Upper lobe of left lung (tissue), 6 donors: Measurements from ENCODE around the gene SORBS2. TPM values are rescaled to one million over a fixed set of nuclear protein-coding genes. Genes with fewer than 3 reads are reported as not detected.
A peak's percentile ranks its signal among the peaks of the same experiment; 100 is the strongest.

Source experiments
- ATAC-seq, 2 donors: fragments of 200-7000 bp; cut with Tn5 transposase; one replicate each; pipeline ENCODE4 v1.9.1; 2022; ENCODE audit warnings: mild to moderate bottlenecking in 2 of 2, moderate library complexity in 2 of 2; ENCODE audit not compliant: low FRiP score in 2 of 2
- DNase-seq, 2 donors: peaks; one replicate each; pipeline ENCODE4 v3.0.0-alpha.2; 2019 to 2020
- H3K27ac ChIP-seq, 4 donors: fragments of 200-600 bp; sonication (generic); one replicate each; pipeline ENCODE4 v1.5.1; 2016 to 2019
- H3K27me3 ChIP-seq, 4 donors: fragments of 200-600 bp; sonication (generic); one replicate each; pipeline ENCODE4 v1.5.1; 2017 to 2019
- H3K36me3 ChIP-seq, 4 donors: fragments of 200-600 bp; sonication (generic); one replicate each; pipeline ENCODE4 v1.5.1; 2016 to 2019
- H3K4me1 ChIP-seq, 4 donors: fragments of 200-600 bp; sonication (generic); one replicate each; pipeline ENCODE4 v1.5.1; 2018 to 2019
- H3K4me3 ChIP-seq, 4 donors: fragments of 200-600 bp; sonication (generic); one replicate each; pipeline ENCODE4 v1.5.1; 2017 to 2019; ENCODE audit warnings: mild to moderate bottlenecking in 2 of 4, moderate library complexity in 1 of 4
- H3K9me3 ChIP-seq, 4 donors: fragments of 200-600 bp; sonication (generic); one replicate each; pipeline ENCODE4 v1.5.1; 2018 to 2019
- EP300 ChIP-seq, 4 donors: sonication (generic); formaldehyde crosslinking; IDR thresholded peaks; one replicate each; pipeline ENCODE4 v1.5.1; 2017; ENCODE audit warnings: antibody characterized with exemption in 4 of 4, control low read depth in 2 of 4
- POLR2A ChIP-seq, 4 donors: fragments of 450-650 bp; IDR thresholded peaks; one replicate each; pipeline ENCODE4 v1.5.1; 2016 to 2017; ENCODE audit warnings: antibody characterized with exemption in 4 of 4, mild to moderate bottlenecking in 2 of 4
- POLR2AphosphoS5 ChIP-seq, 2 donors: sonication (generic); formaldehyde crosslinking; IDR thresholded peaks; one replicate each; pipeline ENCODE4 v1.5.1; 2017; ENCODE audit warnings: antibody characterized with exemption in 2 of 2
- WGBS, 2 donors: methylation state at CpG; one replicate each; pipeline ENCODE4 v1.1.5; 2017 to 2018; 5-methylcytosine and 5-hydroxymethylcytosine counted together
- total RNA-seq, 6 donors: library from RNA; depleted of rRNA in 4 of 6; stranded (reverse); fragments of >200 nt in 4 of 6; gene quantifications; one replicate each; pipeline versions ENCODE4 v1.1.0 to v1.2.1, GENCODE V29; 2016 to 2021
- TF ChIP-seq, protein P1 (sequence below), 6 experiments: fragments of 450-650 bp in 4 of 6; fragments of 200-600 bp in 2 of 6; sonication (generic) in 2 of 6; IDR thresholded peaks; one replicate each; pipeline ENCODE4 v1.5.1; 2016 to 2019; ENCODE audit warnings: antibody characterized with exemption in 6 of 6
- donor health status: DM: no; HTN: no; CAD: no; lungs with moderate emphysema.
- donor health status: DM: no; HTN: yes; CAD: no; lungs with severe emphysema.

SORBS2 gene
- total RNA-seq, 6 donors from 2014 or later = 35.4 to 83.2 (median 58.1) TPM

DNA sequence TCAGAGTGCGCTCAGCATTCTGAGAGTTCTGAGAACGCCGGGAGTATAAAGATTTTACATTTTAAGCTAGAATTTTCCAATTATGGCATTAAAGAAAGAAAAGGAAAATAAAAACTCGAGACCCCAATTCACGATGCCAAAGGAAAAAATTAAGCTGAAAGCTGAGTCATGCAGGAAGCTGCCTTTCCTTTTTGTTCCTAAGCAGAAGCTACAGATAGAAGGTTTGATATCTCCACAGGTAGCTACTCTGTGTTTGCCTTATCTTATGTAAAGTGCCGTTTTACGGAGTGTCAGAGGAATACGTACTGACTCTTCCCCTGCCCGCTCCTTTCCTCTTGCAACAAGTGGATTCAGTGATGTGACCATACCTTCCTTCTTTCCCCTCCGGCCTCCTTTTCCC, 10.8 kb upstream of the SORBS2 start:
- no peak for DNase-seq
- Histone ChIP-seq H3K27me3 (no peaks in the 10 kb centered on the region), H3K27ac (no peak overlapping the region), H3K36me3 (no peaks in the 10 kb centered on the region), H3K4me1 (no peaks in the 10 kb centered on the region), H3K9me3 (no peaks in the 10 kb centered on the region), H3K4me3 (no peak overlapping the region)
- TF ChIP-seq, protein P1, sequence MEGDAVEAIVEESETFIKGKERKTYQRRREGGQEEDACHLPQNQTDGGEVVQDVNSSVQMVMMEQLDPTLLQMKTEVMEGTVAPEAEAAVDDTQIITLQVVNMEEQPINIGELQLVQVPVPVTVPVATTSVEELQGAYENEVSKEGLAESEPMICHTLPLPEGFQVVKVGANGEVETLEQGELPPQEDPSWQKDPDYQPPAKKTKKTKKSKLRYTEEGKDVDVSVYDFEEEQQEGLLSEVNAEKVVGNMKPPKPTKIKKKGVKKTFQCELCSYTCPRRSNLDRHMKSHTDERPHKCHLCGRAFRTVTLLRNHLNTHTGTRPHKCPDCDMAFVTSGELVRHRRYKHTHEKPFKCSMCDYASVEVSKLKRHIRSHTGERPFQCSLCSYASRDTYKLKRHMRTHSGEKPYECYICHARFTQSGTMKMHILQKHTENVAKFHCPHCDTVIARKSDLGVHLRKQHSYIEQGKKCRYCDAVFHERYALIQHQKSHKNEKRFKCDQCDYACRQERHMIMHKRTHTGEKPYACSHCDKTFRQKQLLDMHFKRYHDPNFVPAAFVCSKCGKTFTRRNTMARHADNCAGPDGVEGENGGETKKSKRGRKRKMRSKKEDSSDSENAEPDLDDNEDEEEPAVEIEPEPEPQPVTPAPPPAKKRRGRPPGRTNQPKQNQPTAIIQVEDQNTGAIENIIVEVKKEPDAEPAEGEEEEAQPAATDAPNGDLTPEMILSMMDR (IDR thresholded peaks at IDR 0.05) = no peak
- no peak for TF ChIP-seq POLR2AphosphoS5 (IDR thresholded peaks at IDR 0.05)
- no peak for TF ChIP-seq POLR2A (IDR thresholded peaks at IDR 0.05)
- TF ChIP-seq EP300 (IDR thresholded peaks at IDR 0.05) = no peak
- no peak for ATAC-seq
- WGBS, 2 donors = 59 to 79% methylated on average over 10 of the region's 10 CpGs

DNA sequence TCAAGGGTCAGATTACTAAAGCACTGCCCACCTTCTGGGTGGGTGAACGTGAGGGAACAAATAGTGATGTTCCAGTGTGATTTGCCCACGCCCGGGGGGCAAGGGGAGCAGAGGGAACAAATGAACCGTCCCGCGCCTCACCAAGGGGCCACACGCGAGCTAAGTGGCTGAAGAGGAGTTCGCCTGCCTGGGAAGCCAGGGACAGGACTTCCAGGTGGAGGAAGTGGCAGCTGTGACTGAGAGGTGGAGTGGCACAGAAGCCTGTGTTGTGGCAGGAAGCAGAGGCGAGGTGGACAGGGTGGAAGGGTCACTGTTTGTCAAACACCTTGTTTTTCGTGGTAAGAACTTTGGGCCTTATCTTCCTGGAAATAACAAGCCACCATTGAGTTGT, 9.0 kb upstream of the SORBS2 start:
- peak in 1 of 2 donors; percentile 11 for DNase-seq
- no peaks in the 10 kb centered on the region for H3K27me3 ChIP-seq
- no peak for ATAC-seq
- H3K36me3 ChIP-seq = no peaks in the 10 kb centered on the region
- no peaks in the 10 kb centered on the region for H3K9me3 ChIP-seq
- TF ChIP-seq POLR2A (IDR thresholded peaks at IDR 0.05) (no peak), EP300 (IDR thresholded peaks at IDR 0.05) (no peak), POLR2AphosphoS5 (IDR thresholded peaks at IDR 0.05) (no peak)
- TF ChIP-seq, protein P1 (IDR thresholded peaks at IDR 0.05) = no peak
- H3K27ac ChIP-seq = no peak overlapping the region
- no peaks in the 10 kb centered on the region for H3K4me1 ChIP-seq
- 91 to 94% methylated on average over 11 of the region's 11 CpGs for WGBS, 2 donors
- no peak overlapping the region for H3K4me3 ChIP-seq

DNA sequence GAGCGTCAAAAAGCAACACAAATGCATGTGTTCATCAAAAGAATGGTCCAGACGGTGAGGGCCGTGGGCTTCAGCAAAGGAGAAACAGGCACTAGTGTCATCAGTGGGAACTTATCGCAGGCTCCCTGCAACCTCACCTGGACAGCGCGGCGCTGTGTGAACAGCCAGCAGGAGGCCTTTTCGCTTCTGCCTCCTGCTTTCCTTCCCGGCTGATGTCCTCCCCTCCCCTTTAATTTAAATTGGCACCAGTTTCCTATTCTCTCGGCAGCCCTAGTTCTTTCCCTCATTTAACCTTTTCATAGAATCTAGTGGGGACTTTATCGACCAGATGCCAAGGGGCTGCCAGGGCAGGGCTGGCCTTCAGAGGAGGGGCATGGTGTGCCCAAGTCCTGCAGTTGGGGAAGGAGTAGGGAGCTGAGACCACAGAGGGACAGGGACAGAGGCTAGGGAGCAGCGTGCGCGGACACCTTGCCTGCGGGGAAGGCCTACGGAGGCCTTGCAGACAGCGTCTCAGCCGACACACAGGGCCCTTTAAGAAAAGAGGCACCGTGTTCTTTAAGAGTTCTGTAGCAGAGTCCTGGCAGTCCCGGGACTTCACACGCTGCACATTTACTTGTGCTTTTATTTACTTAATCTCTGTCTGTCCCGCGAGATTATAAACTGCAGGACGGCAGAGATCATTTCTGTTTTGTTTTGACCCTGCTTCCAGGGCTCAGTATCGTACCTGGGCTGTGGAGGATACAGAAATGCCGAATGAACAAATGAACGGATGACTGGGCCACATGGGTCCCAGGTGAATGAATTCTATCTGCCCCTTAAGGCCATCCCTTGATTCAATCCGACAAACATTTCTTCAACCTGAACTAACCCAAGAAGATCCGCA, 8.4 kb upstream of the SORBS2 start:
- H3K36me3 ChIP-seq = no peaks in the 10 kb centered on the region
- WGBS, 2 donors = 79 to 83% methylated on average over 29 of the region's 29 CpGs
- H3K9me3 ChIP-seq = no peaks in the 10 kb centered on the region
- no peak overlapping the region for H3K4me3 ChIP-seq
- H3K27ac ChIP-seq = no peak overlapping the region
- no peaks in the 10 kb centered on the region for H3K4me1 ChIP-seq
- no peaks in the 10 kb centered on the region for H3K27me3 ChIP-seq
- TF ChIP-seq POLR2AphosphoS5 (IDR thresholded peaks at IDR 0.05) (no peak), EP300 (IDR thresholded peaks at IDR 0.05) (no peak), POLR2A (IDR thresholded peaks at IDR 0.05) (no peak)
- TF ChIP-seq, protein P1 (IDR thresholded peaks at IDR 0.05) = no peak
- no peak for ATAC-seq
- peak in 1 of 2 donors; percentile 41 for DNase-seq

DNA sequence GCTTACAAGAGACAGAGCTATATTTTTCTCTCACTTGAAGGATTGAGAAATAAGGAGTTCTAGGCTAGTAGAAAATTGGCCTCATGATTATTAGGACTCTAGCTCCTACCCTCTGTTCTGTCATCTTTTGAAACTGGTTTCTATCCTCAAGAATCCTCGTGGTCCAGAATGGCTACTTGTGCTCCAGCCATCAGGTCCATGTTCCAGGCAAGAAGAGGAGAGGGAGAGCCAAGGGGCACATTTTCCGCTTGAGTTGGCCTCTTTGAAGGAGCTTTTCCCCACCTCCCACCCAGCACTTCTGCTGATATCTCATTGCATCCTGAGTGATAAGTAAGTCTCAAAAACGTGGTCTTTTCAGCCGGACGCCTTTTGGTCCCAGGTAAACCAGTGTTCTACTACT, 7.2 kb upstream of the SORBS2 start:
- no peaks in the 10 kb centered on the region for H3K27me3 ChIP-seq
- H3K4me1 ChIP-seq = no peaks in the 10 kb centered on the region
- WGBS, 2 donors = 93 to 94% methylated on average over 5 of the region's 5 CpGs
- ATAC-seq (no peak), DNase-seq (no peak)
- H3K27ac ChIP-seq = no peak overlapping the region
- H3K4me3 ChIP-seq = no peak overlapping the region
- TF ChIP-seq POLR2A (IDR thresholded peaks at IDR 0.05) = no peak
- TF ChIP-seq POLR2AphosphoS5 (IDR thresholded peaks at IDR 0.05) = no peak
- TF ChIP-seq, protein P1 (IDR thresholded peaks at IDR 0.05) = no peak
- no peak for TF ChIP-seq EP300 (IDR thresholded peaks at IDR 0.05)
- no peaks in the 10 kb centered on the region for H3K36me3 ChIP-seq
- no peaks in the 10 kb centered on the region for H3K9me3 ChIP-seq
